NK-92 treated with Interleukin-12 subunit alpha and Interleukin-12 subunit beta, amount 100 ng/mL, for 24 hours (cell line): ENCODE measurements around the gene DAAM1.

Experiments used
- DNase-seq: peaks from one replicate; lab custom pipeline; 2025; lab: John Stamatoyannopoulos, UW

Gene DAAM1

DNA sequence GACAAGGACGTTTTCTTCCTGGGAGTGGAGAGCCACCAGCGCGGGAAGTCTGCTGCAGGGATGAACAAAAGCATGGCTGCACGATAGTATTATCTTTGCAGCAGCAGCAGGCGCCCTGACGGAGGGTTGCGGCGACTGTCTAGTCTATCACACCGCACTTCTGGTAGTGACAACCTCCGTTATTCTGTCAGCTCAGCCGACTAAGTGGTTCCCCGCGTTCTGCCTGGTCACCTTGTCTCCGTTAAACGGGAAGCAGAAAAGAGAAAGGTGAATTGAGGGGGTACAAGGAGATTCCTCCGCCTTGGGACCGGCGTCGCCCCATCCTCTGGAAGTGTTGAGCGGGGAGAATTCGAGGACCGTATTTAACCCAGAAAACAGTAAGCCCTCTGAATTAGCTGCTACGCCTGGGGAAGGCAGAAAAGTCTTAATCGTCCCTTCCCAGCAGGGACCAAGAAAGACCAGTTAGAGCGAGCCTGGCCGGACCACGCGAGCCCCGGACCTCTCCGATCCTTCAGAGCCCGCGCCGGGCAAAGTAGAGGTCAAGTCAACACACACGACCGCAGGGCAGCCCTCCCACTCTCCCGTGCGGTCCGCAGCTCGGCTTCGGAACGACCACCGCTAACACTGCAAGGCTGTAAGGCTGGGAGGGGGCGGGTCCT is 536 bp upstream of the DAAM1 start:
- DNase-seq: peak; percentile 13

DNA sequence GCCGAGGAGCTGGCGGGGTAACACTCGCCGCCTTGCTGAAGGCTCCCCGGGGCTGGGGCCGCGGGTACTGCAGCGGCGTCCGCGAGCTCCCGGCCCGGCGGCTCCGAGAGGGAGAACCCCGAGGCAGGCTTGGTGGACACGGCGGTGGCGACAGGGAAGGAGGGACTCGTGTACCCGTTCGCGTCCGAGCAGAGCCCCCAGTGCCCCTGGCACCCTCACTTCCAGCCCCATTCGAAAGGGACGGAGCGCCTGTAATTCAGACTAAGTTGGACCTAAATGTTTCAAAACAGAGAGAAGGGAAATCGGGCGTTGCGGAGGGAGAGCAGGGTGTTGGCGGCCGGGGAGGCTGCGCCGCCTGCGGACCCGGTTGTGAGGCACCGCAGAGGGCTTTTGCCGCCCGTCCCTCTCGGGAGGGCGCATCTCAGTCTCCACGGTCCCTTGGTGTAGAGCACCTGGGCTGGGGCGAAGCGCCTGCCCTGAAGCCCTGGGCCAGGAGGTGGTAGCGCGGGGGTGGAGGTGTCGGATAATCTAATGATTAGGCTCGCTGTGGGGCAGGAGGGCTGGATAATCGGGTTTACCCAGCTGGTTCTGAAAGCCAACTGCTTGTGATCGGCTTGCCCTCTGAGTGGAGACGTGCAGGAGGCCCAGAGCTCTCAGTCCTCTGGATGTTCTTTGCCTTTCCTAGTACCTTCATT is 771 bp downstream of the DAAM1 start:
- no peak for DNase-seq

DNA sequence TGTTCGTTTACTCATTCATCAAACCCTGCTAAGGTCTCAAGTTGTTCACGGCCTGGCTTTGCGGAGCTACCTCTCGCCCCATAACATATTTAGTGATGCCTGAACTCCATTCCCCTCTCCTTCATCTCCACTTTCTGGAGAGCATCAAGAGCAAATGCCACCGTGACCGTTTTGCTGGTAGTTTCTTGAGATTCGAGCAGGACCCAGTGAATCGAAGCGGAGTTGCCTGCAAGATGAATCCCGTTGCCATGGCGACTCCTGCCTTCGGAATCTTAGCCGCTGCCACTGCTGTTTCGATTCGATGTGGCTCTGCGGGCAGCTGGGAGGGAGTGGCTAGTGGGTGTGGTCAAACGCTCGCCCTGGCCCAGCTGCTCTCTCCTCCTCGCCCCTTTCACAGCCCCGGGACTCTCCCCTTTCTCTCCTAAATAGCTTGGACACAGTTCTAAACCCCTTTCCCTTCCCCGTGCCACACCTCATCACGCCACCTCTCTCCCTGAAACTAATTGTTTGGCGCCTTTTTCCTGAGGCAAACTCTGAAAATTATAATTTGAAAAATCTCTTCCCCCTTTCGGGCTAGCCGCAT is 1.4 kb downstream of the DAAM1 start:
- DNase-seq: peak; percentile 2

DNA sequence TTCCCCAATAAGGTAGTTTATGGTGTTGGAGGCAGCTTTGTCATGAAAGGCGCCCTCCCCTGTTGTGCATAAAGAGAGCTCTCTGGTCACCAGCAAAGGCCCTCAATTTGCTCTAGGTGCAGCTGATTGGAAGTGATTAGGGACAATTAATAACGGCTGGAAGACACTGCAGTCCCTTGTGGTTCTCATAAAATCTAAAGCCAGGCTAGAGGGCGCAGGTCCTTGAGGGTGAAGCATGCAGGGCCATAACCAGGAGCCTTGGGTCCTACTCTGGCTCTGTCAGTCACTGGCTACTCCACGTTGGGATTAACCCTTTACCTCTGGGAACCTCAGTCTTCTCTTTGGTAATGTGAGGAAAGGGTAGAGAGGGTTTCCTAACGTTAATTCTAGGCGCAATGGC is 1.9 kb downstream of the DAAM1 start:
- no peak for DNase-seq

DNA sequence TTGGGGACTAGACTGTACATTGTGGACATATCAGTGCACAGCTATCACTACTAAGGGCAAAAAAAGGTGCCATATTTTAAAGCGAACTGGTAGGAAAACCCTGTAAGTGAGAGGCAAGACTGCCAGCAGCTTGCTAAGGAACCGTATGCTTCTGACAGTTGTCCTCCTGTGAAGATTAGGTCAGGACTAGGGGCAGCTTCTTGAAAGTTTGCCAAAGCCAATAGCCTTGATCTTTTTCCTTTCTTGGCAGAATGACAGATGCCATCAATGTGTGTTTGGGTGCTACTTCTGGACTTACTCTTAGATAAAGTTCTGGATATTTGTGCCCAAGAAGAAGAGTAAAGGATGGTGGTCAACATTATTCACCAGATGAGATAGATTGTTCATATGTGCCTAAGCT is 7.4 kb downstream of the DAAM1 start:
- no peak for DNase-seq

DNA sequence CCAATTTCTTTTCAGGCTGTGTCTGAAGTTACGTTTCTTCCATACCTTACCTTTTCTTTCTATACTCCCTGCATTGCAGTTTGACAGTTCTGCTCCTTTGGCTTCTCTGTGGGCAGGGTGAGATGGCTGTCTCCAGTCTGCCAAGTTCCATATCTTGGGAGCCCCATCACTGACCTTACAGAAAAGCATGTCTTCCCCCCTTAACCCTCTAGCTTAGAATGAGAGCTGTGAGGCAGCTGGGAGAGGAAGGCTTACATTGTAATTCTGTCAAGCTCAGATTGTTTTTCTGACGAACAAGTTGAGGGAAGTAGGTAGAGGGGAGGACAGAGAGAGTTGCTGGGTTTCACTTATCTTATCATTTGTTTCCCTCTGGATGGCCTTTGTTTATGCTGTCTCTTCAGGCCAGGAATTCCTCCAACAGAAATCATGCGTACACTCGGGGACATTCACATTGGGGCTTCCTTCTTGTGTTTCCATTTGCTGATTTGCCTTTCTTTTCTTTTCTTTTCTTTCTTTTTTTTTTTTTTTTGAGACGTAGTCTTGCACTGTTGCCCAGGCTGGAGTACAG is 9.3 kb downstream of the DAAM1 start:
- no peak for DNase-seq

DNA sequence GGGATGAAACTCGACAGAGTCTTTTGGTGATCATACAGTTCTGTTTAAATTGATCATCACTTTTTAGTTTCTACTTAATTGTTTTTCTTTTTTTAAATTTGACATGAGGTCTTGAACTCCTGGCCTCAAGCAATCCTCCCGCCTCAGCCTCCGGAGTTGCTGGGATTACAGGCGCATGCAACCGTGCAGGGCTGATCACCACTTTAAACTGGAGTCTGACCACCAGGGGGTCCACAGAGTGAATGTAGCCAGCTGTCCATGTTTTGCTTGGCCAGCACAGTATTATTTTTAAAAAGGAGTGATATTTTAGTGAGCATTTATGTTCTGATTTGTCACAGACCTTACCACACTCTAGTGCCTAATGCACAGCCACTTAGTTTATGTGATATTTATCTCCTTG is 10.7 kb downstream of the DAAM1 start:
- DNase-seq: no peak

DNA sequence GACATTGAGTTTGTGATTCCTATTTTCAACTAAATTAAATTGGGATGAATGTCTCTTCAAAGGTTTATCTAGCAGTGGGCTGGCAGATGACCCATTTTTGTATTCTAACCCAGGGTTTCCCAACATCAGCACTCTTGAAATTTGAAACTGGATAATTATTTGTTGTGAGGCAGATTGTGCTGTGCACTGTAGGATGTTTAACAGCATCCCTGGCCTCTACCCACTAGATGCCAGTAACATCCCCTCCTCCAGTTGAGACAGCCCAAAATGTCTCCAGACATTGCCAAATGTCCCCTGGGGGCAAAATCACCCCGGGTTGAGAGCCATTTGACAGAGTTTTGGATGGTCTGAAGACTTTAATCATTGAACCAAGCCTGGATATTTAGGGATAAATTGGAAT is 11.1 kb downstream of the DAAM1 start:
- no peak for DNase-seq

DNA sequence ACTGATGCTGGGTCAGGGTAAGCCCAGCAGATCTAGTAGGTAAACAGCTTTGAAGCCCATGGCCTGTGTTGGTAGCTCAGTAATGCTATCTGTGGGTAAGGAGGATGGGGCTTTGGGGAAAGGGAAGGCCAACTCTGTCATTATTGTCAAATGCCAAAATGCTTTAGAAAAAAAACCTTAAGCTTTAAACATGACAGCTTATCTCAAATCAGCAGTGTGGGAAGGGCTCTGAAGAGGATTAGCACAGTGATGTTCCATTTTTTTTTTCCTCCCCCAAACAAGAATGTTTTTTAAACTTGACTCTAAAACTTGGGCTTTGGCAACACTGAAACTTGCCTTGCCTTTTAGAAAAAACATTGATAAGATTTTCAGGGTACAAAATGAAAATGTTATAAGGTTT is 11.7 kb downstream of the DAAM1 start:
- DNase-seq: no peak

DNA sequence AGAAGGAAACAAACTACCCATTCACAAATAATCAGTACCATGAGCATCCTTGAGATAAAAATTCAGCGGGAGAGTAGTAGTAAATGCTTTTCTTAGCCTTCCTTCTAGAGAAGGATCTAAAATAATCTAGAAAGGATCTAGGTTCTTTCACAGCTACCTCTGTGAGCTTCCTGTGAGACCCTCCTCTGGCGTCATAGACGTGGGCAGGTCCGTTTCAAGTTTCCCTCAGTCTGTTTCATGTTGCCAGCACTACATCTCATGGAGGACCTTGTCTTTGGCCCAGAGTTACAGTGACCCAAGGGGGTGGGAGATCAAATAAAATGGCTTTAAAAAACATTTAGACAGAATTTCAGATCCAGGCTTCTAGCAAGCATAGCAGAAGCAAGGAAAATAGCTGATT is 13.6 kb downstream of the DAAM1 start:
- no peak for DNase-seq

DNA sequence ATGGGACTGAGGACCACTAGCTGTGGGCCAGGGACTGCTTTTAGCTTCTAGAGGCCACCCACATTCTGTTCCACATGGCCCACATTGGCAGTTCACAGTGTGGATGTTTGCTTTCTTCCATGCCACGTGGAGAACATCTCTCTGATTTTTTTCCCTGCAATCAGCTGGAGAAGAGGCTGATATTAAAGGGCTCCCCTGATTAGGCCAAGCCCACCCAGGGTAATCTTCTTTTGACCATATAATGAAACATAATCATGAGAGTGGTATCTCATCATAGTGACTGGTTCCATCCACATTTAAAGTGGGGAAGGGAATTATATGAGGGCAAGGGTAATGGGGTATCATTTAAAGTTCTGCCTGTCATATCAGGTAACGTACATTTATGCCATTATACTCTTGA is 15.8 kb downstream of the DAAM1 start:
- DNase-seq: no peak

DNA sequence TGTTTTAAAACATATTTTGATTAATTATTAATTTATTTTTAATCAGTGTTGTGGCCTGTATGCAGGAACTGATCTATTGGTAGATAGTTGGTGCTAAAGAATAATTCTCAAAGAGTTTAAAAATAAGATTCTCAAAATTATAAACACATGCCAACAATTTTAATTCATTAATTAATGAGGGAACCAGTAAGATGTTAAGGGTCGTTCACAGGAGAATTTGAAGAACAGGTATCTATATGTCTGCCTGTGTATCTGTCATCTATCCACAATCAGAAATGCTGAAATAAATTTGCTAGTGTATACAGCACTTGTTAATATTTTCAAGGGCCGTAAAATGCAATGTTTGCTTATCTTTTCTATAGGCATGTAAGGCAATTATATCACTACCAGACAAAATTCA is 18.4 kb downstream of the DAAM1 start:
- no peak for DNase-seq

DNA sequence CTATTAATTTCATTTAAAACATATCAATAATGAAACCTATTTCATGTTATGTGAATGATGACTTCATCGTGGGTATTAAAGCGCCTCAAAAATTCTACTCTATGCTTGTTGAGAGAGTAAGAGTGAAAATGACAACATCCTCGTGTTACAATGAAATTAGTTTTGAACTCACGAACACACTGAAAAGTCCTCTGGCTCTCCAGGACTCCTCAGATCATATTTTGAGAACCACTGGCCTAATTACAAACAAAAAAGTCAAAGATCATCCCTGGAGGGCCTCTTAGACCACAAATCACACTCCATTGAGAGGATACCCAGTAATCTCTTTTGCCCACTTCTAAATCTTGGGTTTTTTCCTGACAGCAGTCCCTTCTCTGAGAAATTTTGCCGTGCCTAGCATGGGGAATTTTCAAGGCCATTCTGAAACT is 19.1 kb downstream of the DAAM1 start:
- DNase-seq: no peak

DNA sequence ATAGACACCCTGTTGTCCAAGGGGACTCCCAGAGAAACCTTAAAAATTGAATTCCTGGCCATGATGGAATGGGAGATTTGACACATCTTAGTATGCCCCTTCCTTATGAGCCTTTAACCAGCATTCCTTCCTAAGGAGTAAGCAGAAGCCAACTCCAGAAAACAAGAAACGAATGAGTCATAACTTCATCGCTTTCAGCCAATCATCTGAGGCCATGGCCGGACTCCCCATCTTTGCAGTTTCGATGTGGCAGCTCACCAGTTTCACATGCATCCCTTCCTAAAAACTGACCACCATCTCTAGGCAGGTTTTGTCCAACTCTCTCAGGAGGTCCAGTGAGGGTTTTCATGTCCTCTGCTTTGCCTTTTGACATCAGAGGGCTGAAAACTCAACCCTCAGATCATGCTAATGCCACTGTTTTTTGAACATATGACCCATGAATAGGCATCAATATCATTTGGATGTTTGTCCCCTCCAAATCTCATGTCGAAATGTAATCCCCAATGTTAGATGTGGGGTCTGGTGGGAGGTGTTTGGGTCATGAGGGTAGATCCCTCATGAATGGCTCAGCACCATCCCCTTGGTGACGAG is 19.9 kb downstream of the DAAM1 start:
- DNase-seq: no peak

DNA sequence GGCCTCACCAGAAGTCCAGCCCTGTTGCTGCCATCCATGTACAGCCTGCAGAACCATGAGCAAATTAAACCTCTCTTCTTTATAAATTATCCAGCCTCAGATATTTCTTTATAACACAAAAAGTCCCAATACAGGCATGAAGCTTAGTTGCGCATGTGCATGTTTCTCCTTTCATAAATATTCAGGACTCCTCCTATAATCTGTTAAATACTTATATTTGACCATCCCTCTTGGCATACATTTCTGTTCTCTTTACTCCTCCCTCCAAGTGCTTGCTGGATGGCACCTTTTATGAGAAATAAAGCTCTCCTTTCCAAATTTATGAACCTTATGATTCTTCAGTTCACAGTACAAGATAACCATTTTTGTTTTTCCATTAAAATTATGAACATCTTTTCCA is 20.5 kb downstream of the DAAM1 start:
- no peak for DNase-seq

DNA sequence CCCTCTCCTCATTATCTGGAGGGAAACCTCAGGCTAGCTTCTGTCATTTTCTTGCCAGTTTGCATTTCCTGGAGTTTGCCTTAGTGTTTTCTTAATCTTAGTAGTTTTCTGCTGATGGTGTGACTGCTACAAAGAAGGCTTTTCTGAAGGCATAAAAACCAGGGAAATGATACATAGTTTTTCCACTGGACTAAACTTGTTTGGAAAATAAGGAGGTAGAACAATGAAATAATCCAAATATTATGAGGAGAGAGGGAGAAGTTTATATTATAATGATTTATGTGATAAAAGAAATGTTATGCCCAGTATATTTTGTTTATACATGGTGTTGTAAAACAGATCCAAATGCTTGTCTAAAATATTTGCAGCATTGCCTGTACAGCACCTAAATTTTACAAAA is 22.2 kb downstream of the DAAM1 start:
- DNase-seq: no peak

DNA sequence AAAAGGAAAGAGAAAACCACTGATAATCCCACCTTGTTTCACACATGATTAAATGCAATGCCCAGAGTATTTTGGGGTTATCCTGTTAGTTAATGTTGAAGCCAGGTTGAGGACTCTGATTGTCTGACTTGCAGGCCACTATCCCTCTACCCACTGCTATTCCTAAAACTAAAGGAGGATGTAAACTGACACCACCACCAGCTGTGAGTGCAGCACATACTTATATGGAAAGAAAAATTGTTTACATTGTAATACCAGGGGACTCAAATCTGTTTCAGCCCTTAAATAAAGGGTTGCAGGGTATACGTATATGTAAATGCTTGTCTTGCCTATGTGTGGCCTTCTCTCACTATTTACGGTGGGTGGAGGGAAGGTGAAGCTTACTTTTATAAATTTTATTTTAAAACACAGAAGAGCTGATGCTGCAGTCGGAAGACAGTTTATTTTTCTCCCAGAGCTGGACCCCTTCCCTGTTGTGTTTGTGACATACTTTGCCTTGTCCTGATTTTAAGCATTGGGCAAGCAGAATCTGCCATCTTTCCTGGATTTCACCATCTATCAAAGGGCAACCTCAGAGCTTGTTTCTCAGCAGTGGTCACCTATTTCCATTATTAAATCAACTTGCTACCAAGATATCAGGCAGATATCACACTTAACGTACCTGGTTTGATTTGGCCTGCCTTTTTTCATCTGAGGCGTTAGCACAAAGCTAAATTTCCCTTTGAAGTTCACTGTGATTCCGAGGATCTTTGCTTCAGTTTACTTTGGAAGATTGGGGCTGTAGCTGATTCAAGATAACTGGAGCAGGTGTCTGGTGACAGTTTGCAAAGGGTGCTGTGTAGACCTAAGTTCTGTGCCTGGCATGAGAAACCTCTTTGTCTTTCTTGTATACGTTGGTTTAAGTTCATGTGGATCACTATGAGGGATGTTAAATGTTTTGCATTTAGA is 25.2 kb downstream of the DAAM1 start:
- DNase-seq: no peak

DNA sequence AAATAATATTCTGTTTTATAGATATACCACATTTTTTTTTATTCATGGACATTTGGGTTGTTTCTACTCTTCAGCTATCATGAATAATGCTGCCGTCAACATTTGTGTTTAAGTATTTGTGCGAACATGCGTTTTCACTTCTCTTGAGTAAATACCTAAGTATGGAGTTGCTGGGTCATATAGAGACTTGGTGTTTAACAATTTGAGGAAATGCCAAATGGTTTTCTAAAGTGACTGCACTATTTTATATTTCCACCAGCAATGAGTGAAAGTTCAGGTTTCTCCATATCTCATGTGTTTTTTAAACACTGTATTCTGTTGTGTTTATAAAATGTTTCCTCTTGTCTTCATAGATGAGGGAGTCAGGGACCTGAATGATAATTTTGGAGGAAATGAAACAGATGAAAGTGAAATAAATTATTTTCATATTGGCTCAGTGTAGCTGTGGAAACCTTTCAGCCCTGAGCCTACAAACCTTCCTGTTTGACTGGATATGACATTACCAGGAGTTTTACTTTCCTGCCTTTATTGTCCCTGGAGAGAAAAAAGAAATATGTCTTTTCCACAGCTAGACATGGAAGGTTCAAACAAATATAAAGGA is 26.3 kb downstream of the DAAM1 start:
- no peak for DNase-seq

DNA sequence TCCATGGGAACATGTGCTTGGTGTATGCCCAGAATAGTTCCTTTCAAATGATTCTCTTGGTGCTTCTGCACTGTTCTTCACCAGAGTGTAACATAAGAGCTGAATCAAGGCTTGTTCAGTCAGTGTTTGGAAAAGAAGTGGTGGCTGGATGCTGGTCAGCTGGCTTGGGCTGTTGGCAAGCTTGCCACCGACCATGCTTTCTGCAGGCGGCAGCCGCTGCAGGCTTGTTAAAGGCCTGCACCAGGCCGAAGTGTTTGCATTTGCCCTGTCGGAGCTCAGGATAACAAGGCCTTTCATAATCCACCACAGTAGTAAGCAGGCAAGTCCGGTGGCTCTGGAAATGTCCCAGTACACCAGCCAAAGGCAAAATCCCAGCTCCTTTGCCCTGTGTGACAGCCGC is 26.9 kb downstream of the DAAM1 start:
- no peak for DNase-seq

DNA sequence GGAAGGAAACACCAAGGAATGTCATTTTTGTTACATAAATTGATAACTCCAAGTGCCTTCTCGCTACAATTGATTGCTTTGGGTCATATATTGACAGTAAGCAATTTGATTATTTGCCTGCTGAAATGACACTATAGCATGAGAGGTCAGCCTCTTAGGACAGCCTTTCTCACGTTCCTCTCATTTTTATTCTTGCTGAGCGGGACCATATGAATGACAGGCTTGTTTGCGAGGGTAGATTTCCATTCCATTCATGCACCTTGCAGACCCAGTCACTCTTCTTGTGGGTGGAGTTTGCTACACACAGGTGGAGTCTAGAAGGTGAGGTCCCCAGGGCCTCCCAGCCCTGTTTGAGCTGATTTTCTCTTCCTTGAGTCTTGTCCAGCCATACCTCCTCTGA is 27.3 kb downstream of the DAAM1 start:
- DNase-seq: no peak

DNA sequence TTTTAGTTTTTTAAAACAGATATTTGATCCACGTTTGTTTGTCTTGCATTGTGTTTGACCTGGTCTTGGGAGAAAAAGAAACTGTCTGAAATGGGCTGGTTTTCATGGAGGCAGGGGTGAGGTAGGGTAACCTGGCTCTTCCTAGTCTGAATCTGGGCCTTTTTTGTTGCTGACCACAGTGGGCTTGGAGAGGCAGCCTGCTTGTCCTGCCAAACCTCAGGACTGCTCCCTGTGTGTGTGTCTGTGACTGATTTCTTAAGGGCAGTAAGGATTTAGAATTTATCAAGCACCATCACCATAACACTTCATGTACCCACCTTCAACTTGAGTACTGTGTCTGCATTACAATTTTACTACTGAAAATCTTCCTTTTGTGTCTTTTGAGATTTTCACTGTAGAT is 28.5 kb downstream of the DAAM1 start:
- no peak for DNase-seq
